GM19455 (cell line): ENCODE measurements around the gene TSR3.

ENCODE experiments used
- ATAC-seq: cut with Tn5 transposase; IDR thresholded peaks from one replicate; pipeline ENCODE4 v1.9.1; 2021; ENCODE audit not compliant: unreplicated experiment

TSR3 gene

DNA sequence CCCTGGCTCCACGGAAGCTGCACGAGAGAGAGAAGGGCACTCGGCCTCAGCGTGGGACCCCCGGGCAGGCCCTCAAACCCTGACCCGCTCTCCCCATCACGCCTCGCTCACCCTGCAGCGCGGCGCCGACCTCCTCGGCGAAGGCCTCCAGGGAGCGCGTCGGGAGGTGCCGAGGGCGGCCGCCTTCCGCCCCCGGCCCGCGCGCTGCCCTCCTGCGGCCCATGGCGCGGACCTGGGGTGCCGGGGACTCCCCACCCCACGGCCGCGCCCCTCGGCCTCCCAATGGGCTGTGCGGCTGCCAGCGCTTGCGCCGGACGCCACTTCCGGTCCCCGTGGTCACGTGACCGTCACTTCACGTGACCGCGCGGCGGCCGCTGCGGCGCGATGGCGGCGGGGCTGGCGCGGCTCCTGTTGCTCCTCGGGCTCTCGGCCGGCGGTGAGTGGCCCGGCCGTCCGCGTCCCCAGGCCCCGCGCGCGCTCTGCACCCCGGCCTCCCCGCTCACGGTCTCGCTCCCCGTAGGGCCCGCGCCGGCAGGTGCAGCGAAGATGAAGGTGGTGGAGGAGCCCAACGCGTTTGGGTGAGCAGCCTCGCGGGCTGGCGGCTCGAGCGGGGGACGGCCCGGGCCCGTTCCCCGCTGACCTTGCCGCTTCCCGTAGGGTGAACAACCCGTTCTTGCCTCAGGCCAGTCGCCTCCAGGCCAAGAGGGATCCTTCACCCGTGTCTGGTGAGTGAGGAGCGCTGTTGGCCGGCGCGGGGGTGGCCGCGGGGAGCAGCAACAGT is at the start of gene TSR3, which contains the start of gene GNPTG:
Gene TSR3, minus strand, starts transcription at position 297 of the 781 bp plus-strand sequence. Its CDS starts 74 bp downstream, at position 223.
Gene GNPTG, plus strand, starts transcription at position 350 of the 781 bp plus-strand sequence. Its CDS starts 35 bp downstream, at position 385.
- ATAC-seq, result peak; percentile 65

DNA sequence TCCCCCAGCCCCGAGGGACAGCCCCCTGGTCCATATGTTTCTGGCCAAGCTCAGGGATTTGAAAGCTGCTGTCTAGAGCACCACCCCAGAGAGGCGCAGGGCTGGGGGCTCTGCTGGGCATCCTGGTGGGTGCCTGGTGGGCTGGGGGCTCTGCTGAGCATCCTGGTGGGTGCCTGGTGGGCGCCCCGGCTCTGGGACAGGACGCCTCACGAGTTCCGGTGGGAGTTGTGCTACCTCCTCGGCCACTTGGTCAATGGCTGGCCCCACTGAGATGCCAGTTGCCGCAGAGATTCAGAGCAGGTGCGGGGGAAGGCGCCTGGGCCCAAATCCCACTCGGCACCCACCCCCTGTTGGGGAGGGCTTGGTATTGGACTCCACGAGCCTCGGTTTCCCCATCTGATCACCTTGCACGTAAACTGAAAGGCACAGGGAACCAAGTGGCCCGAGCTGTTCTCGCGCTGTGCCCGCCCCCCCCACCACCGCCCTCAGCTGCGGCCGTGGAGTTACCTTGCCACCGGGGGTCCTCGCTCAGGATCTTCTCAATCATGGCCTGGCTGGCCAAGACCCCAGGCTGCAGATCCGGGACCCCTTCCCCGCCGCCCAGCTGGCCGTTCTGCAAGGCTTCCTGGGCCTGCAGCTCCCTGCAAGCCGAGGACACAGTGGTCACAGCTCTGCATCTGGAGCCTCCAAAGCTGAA is 49.5 kb upstream of the TSR3 start:
- ATAC-seq, result no peak

DNA sequence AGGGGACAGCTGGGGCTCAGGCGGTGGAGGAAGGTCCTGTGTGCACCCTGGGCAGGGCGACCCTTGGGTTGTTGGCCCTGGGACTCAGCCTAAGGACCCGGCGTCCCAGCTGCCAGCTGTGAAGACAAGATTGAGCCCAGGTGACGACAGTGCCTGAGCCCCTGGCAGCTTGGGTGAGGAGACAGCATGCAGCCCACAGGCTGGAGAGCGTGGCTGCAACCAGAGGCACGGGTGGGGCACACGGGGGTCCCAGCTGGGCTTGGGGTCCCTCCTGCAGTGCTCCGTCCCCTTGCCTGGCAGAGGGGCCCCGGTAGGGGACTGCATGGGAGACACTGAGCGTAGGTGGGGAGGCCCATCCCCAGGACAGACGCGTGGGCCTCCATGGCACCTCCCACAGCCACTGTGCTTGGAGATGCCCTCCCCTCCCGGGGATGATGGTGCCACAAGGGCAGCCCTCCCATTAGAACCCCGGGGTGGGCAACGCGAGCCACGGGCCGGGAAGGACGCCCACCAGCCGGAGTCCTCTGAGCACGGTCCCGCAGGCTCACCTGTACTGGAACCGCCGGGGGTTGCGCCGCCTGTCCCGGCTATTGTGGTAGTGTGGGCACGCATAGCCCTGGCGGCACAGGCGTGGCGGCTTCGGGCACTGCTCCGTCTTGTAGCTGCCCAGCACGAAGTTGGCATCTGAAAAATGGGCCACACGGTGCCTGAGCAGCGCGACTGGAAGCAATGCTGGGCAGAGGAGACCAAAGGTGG is 47.3 kb upstream of the TSR3 start:
- no peak for ATAC-seq

DNA sequence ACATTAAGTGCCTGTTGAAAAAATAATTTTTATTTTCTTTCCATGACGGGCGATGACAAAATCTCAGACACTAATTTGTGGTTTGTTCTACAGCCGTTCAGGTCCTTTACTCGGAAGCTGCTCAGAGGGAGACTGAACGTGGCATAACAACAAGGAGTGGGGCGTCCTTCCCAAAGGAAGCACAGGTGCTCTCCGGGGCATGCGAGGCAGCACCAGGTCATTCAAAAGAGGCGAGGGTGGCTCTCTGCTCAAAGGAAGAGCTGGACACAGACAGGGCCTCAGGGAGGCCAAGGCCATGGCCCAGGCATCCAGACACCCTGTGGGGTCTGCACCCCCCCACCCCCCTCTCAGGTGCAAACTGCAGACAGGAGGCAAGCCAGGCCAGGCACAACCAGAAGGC is 46.7 kb upstream of the TSR3 start:
- ATAC-seq, result no peak

DNA sequence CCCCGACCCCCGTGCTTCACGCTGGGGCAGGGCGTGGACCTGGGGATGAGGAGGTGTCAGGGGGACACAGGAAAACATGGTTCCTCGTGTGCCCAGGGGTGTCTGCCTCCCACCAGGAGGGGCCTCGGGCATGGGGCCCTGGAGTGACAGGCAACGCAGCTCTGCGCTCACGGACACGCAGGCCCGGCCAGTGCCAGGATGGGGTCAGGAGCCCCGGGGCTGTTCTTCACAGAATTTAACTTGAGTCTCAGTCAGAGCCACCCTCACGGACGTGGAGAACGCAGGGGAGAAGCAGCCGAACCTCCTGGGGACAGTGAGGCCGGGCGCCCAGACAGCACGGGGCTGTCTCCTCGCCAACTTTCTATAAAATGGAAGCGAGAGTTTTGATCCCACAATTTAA is 46.1 kb upstream of the TSR3 start:
- ATAC-seq, result no peak

DNA sequence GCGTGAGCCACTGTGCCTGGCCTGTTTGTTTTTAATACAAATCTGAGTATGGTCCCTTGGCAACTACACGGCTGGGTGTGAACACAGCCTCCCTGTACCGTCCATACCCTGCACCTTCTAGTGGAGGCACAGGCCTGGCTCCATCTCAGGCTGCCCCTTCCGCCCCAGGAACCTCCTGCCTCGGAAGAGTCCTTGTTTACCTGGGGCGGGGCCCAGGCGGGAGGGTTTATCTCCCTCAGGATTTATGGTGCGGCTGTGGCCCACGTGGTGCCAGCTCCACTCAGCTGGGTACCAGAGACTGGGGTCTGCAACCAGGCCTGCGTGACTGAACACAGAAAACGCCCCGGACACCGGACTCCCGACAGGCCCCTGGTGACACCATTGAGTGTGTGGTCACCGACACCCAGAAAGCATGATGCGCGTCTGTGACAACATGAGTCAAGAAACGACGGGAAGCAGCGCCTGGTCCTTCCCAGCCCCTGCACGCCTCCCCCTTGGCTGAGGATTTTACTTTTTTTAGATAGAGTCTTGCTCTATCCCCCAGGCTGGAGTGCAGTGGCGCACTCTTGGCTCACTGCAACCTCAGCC is 43.9 kb upstream of the TSR3 start:
- ATAC-seq, result no peak

DNA sequence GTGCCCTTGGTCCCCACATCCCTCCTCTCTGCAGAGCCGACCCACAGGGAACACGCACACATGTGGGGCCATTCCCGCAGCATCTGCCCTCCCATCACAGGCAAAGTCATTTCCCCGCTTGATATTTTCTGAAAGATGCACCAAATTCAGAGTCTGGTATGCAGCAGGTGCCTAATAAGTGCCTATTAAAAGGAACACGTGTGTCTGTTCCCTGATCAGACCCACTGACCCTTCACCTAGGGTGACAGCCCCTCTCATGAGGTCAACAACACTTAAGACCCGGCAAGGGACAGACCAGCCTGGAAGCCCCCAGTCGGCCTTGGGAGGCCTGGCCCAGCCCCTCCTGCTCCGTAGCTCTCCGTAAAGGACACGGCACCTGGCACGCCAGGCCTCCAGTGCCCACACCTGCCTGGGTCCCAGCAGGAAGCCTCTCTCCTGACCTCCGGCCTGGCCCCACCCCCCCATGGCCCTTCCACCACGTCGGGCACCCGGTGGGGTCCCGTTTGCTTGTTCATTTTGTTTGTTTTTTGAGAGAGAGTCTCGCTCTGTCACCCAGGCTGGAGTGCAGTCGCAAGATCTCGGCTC is 42.8 kb upstream of the TSR3 start:
- no peak for ATAC-seq

DNA sequence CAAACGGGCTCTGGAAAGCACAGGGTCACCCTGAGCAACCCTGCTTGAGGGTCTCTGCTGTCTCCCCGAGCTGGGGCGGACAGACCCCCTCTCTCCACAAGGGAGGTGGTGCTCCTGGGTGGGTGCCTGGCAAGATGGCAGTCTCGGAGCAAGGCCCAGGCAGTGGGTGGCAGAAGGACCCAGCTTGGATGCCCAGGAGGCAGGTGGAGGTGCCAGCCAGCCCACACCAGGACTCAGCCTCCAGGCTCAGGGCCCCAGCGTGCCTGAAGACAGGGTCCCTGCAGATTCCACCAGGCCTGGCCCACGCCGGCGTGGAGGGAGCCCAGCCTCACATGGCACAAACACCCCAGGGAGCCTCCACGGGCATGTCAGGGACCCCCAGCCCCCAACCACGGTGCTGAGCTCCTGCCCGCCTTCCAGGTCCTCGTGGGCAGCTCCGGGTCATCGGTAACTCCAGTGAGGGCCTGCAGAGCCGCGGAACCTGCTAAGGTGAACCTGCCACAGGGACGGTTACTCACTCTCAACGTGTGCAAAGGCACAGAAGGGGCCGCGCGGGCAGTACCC is 42.0 kb upstream of the TSR3 start:
- no peak for ATAC-seq

DNA sequence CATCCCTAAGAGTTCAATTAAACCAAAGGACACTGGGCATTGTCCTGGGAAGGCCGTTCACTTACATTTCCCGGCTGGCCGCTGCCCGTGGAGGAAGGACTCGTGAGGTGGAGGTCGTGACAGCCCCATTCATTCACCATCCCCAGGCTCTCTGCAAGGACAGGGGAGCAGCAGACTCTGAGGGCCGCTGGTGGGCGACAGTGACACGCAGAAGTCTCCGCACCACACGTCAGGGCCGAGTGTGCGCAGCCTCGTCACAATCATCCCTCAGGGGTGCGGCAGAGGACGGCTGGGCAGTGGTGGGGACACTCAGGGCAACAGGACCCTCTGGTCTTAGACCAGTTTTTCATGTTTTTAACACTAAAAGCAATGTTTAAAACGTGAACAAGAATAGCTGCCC is 41.1 kb upstream of the TSR3 start:
- ATAC-seq, result no peak

DNA sequence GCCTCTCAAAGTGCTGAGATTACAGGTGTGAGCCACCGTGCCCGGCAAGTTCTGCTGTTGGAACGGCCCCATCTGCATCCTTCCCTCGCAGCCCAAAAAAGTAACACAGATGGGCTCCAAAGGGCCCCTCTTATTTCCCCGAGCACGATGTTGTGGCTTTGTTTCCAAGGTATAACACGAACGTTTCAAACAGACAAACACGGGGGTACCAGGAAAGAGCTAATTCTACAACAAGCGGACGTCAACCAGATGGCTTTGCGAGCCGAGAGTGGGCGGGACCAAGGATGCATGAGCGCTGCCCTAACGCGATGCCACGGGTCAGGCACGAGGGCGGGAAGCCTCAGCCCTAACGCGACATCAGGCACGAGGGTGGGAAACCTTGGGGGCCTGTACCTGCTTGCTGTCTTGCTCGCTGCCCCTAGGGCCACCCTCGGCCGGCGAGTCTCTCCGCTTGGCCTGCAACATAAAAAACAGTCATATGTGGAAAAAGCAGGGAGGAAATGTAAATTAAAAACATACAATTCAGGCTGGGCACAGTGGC is 38.6 kb upstream of the TSR3 start:
- no peak for ATAC-seq

DNA sequence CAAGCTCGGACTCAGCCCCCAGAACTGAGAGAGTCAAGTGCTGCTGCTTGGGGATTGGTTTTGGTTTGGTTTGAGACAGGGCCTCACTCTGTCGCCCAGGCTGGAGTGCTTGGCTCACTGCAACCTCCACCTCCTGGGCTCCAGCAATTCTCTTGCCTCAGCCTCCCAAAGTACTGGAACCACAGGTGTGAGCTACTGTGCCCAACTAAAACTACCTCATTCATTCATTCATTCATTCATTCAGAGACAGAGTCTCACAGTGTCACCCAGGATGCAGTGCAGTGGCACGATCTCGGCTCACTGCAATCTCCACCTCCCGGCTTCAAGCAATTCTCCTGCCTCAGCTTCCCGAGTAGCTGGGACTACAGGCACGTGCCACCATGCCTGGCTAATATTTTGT is 38.1 kb upstream of the TSR3 start:
- no peak for ATAC-seq

DNA sequence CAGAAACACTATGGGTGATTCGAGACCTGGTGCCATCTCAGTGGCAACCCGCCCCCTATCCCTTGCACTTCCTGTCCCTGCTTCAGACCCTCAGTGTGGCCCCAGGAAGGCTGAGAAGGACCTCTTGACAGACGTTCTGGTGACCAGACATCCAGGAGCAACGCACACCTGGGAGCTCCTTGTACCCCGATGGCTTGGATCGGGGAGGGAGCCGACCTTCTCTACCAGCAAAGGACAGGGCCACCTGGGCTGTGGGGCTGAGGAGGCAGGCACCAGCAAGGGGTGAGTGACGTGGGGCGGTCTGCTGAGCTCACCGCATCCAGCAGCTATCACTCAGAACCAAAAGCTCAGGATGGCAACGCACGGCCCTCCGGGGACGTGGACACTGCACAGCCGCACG is 35.7 kb upstream of the TSR3 start:
- no peak for ATAC-seq

DNA sequence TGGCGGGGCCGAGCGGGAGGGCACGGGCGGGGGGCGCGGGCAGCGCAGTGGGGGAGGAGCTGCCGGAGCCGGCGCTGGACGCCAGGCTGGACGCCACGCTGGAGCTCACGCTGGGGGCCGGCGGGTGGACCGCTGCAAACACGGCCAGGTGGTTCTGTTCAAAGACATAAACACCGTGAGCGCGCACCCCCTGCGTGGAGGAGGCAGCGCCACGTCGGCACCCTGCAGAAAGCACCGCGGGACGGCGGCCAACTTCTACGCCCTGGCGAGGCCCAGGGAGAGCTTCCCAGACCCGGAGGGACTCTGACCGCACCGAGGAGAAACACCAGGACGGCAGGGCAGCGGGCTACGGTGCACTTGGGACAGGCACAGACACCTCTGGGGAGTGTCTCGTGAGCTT is 33.6 kb upstream of the TSR3 start:
- ATAC-seq, result no peak

DNA sequence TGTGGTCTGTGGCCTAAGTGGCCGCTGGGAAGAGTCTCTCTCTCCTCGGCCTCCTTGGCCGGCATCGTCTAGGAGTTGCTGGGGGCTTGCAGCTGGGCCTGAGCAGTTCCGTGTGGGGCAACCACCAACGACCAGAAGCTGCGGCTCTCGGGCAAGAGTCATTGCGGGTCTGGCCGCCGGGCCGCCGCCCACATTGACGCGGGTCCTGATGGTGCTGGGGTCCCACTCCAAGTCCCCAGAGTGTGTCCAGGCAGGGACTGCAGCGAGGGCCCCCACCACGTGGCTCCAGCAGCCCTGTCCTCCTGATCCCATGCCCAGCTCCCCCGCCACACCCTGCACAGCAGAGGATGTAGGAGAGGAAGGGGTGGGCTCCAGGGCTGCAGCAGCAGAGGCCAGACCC is 31.9 kb upstream of the TSR3 start:
- ATAC-seq, result no peak

DNA sequence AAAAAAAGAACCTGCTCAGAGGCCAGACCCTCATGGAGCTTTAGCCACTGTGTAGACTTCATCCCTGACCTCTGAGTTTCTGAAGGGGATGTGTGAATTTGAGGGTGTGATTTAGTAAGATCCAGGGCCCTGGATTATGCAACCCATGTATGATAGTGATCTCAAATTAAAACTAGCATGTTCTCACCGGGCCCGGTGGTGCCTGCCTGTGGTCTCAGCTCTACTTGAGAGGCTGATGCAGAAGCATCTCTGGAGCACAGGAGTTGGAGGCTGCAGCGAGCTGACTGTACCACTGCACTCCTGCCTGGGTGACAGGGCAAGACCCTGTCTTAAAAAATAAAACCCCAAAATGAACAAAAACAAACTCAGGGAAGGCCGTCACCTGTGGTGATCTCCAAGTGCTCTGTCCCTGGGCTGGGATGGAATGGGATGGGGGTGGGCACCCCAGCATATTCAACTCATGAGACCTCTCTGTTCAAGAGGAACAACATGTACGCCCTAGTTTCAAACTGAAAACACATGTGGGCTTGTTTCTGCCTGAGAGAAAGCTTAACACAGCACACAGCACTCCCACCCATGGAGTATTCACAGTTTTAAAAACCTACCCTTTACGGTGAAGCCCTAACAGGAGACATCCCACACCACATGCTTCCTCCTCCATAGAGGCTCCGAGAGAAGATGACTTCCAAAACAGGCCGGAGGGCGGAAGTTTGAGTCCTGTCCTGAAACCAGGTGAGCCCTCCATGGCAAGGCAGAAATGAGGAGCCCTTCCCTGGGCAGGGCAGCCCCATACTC is 30.1 kb upstream of the TSR3 start:
- ATAC-seq, result no peak

DNA sequence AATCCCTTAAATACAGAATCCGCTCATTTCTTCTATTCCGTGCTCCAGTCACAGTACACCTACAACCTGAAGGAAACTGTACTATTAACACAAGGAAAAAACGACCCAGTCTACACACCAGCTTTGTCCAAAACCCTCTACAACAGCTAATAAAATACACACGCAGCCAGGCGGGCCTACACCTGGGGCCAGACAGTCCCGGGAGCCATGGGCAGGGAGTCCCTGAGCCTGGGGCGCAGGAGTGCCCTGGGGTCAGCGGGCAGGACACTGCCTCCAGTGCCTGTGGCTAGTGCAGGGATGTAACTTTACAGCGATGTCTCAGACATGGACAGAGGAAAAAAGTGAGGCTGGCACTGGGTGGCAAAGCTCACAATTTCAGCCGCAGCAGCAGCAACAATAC is 28.5 kb upstream of the TSR3 start:
- ATAC-seq, result no peak

DNA sequence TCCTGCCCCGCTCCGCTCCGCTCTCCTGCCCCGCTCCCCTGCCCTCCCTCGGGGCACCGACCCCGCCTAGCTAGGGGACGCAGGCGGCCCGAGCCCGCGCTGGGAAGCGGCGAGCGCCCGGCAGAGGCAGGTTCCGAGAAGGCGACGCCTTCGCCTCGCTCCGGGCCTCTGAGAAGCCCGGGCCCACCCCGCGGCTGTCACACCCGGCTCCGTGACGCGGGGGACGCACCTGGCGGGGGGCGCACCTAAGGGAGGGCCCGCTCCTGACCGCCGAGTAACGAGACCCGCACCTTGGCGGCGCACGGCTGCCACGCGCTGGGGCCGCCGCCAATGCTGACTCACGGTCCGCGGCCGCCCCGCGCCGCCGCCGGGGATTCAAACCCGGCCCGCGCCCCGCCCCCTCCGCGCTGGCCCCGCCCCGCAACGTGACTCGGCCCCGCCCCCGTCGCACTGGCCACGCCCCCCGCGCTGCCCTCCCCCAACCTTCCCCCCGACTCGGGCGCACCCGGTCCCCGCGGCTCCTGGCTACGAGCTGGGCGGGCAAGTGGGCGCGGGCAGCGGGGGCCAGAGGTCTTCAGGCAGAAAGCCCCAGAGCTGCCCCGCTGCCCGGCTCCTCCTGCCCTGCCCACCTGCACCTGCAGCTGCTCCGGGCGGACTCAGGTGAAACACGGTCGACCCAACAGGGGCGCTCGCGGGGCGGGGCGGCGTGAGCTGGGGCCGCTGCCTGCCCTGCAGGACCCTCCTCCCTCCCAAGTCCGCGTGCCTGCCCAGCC is 27.8 kb upstream of the TSR3 start:
- ATAC-seq, result peak; percentile 60

DNA sequence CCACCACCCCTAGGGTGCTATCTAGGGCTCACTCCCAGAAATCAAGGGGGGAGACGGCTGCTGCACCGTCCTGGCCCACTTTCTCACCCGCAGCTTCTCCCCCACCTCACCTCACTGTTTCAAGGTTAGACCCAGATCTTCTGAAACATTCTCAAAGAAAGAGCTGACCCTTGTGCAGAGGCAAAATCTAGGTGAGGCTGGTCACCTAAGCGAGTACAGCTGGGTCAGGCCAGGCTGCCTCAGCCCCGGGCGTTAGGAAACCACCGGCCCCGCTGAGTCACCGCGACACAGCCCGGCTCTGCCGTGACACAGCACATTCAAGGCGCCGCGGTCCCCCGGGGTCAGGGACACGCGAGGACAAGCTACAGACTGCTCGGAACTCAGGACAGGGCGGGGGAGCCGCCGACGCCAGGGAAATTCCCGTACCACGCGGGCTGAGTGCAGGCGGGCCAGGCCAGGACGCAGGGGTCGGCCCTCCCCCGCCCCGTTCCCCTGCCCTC is 27.2 kb upstream of the TSR3 start:
- ATAC-seq, result peak; percentile 39
